ENCODE measurements around the gene ANKDD1A.

The ANKDD1A gene

DNA sequence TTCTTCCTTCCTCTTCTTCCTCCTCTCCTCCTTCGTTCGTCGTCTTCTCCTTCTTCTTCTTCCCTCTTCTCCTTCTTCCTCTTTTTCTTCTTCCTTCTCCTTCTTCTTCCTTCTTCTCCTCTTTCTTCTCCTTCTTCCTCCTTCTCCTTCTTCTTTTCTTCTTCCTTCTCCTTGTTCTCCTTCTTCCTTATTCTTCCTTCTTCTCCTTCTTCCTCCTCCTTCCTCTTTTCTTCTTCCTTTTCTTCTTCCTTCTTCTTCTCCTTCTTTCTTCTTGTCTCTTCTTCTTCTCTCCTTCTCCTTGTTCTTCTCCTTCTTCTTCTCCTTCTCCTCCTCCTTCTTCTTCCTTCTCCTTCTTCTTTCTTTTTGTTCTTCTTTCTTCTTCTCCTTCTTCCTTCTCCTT, 42.7 kb downstream of the ANKDD1A start:
- H3K4me1 ChIP-seq (ENCODE audit: control insufficient read depth in 1 of 2, insufficient read depth in 2 of 2, low read length in 2 of 2): no peaks in the 10 kb centered on the region
- no peak overlapping the region for H3K27ac ChIP-seq (ENCODE audit: low read depth, low read length)
- no peaks in the 10 kb centered on the region for H3K27me3 ChIP-seq (ENCODE audit: control insufficient read depth in 1 of 2, insufficient read depth in 2 of 2, low read length in 2 of 2)
- H3K4me3 ChIP-seq (ENCODE audit: low read depth in 1 of 2, low read length in 2 of 2): no peak overlapping the region
- H3K9me3 ChIP-seq (ENCODE audit: control insufficient read depth in 1 of 2, low read length in 2 of 2): no peaks in the 10 kb centered on the region
- no peak overlapping the region for H3K9ac ChIP-seq (ENCODE audit: low read depth in 1 of 2, low read length in 2 of 2)
- peaks cover 10 to 34% of the 10 kb centered on the region in 2 donors for H3K36me3 ChIP-seq (ENCODE audit: control insufficient read depth in 1 of 2, insufficient read depth in 2 of 2, low read length in 2 of 2)

DNA sequence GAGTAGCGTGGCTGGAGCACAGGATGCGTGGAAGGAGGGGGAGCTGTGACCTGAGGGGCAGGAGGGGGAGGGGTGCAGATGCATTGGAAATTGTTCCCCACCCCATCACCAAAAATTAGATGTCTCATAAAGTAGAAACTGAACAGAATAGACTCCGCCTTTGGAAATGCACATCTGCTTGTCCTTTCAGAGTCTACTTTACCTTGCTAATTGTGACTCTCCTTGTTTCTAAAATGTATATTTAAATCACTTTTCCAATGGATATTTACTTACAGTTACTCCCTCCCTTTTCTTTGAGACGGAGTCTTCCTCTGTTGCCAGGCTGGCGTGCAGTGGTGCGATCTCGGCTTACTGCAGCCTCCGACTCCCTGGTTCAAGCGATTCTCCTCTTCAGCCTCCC, 47.4 kb downstream of the ANKDD1A start:
- H3K27ac ChIP-seq (ENCODE audit: low read depth, low read length): no peak overlapping the region
- peaks cover 30 to 78% of the 10 kb centered on the region in 2 donors for H3K36me3 ChIP-seq (ENCODE audit: control insufficient read depth in 1 of 2, insufficient read depth in 2 of 2, low read length in 2 of 2)
- H3K9ac ChIP-seq (ENCODE audit: low read depth in 1 of 2, low read length in 2 of 2): no peak overlapping the region
- H3K4me1 ChIP-seq (ENCODE audit: control insufficient read depth in 1 of 2, insufficient read depth in 2 of 2, low read length in 2 of 2): no peaks in the 10 kb centered on the region
- no peaks in the 10 kb centered on the region for H3K27me3 ChIP-seq (ENCODE audit: control insufficient read depth in 1 of 2, insufficient read depth in 2 of 2, low read length in 2 of 2)
- no peak overlapping the region for H3K4me3 ChIP-seq (ENCODE audit: low read depth in 1 of 2, low read length in 2 of 2)
- H3K9me3 ChIP-seq (ENCODE audit: control insufficient read depth in 1 of 2, low read length in 2 of 2): no peaks in the 10 kb centered on the region

DNA sequence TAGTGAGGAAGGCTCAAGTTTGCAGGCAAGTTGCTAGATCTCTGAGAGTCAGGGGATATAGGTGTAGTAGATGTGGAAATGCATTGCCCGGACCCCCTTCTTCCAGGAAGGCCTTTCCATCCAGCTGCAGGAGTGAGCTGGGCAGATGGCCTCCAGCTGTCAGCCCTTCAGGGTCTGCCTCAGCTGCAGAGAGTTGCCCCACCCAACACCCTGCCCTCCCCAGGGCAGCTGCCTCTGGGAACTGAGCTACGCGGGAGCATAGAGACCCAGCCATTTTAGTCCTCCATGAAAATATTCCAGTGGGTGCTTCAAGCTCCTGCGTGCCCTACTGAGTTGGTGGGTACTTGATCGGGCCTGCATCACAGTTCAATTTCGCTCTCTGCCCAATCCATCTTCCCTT, 48.5 kb downstream of the ANKDD1A start:
- Histone ChIP-seq H3K36me3 (ENCODE audit: control insufficient read depth in 1 of 2, insufficient read depth in 2 of 2, low read length in 2 of 2) (peaks cover 38 to 85% of the 10 kb centered on the region in 2 donors), H3K27ac (ENCODE audit: low read depth, low read length) (no peak overlapping the region), H3K27me3 (ENCODE audit: control insufficient read depth in 1 of 2, insufficient read depth in 2 of 2, low read length in 2 of 2) (no peaks in the 10 kb centered on the region), H3K9me3 (ENCODE audit: control insufficient read depth in 1 of 2, low read length in 2 of 2) (no peaks in the 10 kb centered on the region), H3K4me3 (ENCODE audit: low read depth in 1 of 2, low read length in 2 of 2) (no peak overlapping the region), H3K9ac (ENCODE audit: low read depth in 1 of 2, low read length in 2 of 2) (no peak overlapping the region), H3K4me1 (ENCODE audit: control insufficient read depth in 1 of 2, insufficient read depth in 2 of 2, low read length in 2 of 2) (no peaks in the 10 kb centered on the region)

DNA sequence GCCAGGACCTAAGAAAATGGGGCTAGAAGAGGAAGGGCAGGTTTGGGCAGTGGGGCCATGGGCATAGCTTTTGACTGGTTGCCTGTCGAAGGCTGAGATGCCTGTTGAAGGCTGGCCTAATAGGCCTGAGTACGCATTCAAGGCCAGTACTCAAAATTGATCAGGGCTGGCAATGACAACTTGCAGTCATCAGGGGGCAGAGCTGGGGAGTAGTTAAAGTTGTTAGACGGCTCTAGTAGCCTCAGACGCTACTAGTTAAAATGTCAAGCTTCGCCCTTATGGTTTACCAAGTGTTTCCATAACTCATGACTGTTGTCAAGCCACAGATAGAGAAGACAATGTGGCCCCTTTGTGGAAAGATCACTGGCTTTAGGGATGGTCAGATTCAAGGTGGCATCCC, 49.3 kb downstream of the ANKDD1A start:
- Histone ChIP-seq H3K36me3 (ENCODE audit: control insufficient read depth in 1 of 2, insufficient read depth in 2 of 2, low read length in 2 of 2) (peaks cover 34 to 82% of the 10 kb centered on the region in 2 donors), H3K4me1 (ENCODE audit: control insufficient read depth in 1 of 2, insufficient read depth in 2 of 2, low read length in 2 of 2) (no peaks in the 10 kb centered on the region), H3K4me3 (ENCODE audit: low read depth in 1 of 2, low read length in 2 of 2) (no peak overlapping the region), H3K9me3 (ENCODE audit: control insufficient read depth in 1 of 2, low read length in 2 of 2) (no peaks in the 10 kb centered on the region), H3K9ac (ENCODE audit: low read depth in 1 of 2, low read length in 2 of 2) (no peak overlapping the region), H3K27ac (ENCODE audit: low read depth, low read length) (no peak overlapping the region), H3K27me3 (ENCODE audit: control insufficient read depth in 1 of 2, insufficient read depth in 2 of 2, low read length in 2 of 2) (no peaks in the 10 kb centered on the region)

DNA sequence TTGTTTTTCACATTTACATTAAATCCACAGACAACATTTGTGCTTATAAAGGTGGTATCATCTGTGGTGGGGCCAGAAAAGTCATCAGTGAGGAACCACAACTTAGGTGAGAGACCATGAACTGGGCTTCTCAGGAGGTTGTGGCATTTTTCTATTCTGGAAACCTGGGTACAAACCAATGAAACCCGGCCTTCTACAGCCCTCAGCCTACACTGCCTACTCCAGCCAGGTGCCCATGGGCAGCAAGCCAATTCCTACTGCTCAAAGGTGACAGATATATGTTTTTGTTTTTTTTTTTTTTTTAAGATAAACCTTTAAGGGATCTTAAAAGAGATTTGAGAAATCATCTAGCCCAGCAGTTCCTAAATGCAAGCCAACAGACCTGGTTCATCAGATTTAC, 57.7 kb downstream of the ANKDD1A start:
- no peak overlapping the region for H3K27ac ChIP-seq (ENCODE audit: low read depth, low read length)
- peaks cover 24 to 68% of the 10 kb centered on the region in 2 donors for H3K36me3 ChIP-seq (ENCODE audit: control insufficient read depth in 1 of 2, insufficient read depth in 2 of 2, low read length in 2 of 2)
- no peak overlapping the region for H3K4me3 ChIP-seq (ENCODE audit: low read depth in 1 of 2, low read length in 2 of 2)
- no peaks in the 10 kb centered on the region for H3K4me1 ChIP-seq (ENCODE audit: control insufficient read depth in 1 of 2, insufficient read depth in 2 of 2, low read length in 2 of 2)
- H3K9me3 ChIP-seq (ENCODE audit: control insufficient read depth in 1 of 2, low read length in 2 of 2): no peaks in the 10 kb centered on the region
- H3K9ac ChIP-seq (ENCODE audit: low read depth in 1 of 2, low read length in 2 of 2): no peak overlapping the region
- no peaks in the 10 kb centered on the region for H3K27me3 ChIP-seq (ENCODE audit: control insufficient read depth in 1 of 2, insufficient read depth in 2 of 2, low read length in 2 of 2)

DNA sequence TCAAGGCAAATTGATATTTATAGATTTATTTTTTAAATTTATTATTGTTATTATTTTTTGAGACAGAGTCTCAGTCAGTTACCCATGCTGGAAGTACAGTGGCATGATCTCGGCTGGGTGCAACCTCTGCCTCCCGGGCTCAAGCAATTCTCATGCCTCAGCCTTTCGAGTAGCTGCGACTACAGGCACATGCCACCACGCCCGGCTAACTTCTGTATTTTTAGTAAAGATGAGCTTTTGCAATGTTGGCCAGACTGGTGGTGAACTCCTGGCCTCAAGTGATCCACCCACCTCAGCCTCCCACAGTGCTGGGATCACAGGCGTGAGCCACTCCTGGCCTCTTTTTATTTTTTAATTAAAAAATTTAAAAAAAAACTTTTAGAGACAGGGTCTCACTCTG, 59.0 kb downstream of the ANKDD1A start:
- Histone ChIP-seq H3K9me3 (ENCODE audit: control insufficient read depth in 1 of 2, low read length in 2 of 2) (no peaks in the 10 kb centered on the region), H3K36me3 (ENCODE audit: control insufficient read depth in 1 of 2, insufficient read depth in 2 of 2, low read length in 2 of 2) (peaks cover 18 to 65% of the 10 kb centered on the region in 2 donors), H3K4me1 (ENCODE audit: control insufficient read depth in 1 of 2, insufficient read depth in 2 of 2, low read length in 2 of 2) (no peaks in the 10 kb centered on the region), H3K9ac (ENCODE audit: low read depth in 1 of 2, low read length in 2 of 2) (no peak overlapping the region), H3K27ac (ENCODE audit: low read depth, low read length) (no peak overlapping the region), H3K27me3 (ENCODE audit: control insufficient read depth in 1 of 2, insufficient read depth in 2 of 2, low read length in 2 of 2) (no peaks in the 10 kb centered on the region), H3K4me3 (ENCODE audit: low read depth in 1 of 2, low read length in 2 of 2) (no peak overlapping the region)

DNA sequence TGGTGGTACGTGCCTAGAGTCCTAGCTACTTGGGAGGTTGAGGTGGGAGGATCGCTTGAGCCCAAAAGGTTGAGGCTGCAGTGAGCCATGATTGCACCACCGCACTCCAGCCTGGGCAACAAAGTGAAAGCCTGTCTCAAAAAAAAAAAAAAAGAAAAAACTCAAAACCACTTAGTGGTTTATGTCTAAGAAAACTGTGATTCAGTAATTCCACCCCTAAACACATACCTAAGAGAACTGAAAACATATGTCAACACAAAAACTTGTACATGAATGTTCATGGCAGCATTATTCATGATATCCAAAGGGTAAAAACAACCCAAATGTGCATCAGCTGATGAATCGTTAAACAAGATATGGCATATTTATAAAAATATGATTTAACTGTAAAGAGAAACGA, 63.7 kb downstream of the ANKDD1A start:
- peaks cover 31 to 66% of the 10 kb centered on the region in 2 donors for H3K36me3 ChIP-seq (ENCODE audit: control insufficient read depth in 1 of 2, insufficient read depth in 2 of 2, low read length in 2 of 2)
- no peak overlapping the region for H3K27ac ChIP-seq (ENCODE audit: low read depth, low read length)
- no peak overlapping the region for H3K4me3 ChIP-seq (ENCODE audit: low read depth in 1 of 2, low read length in 2 of 2)
- H3K9me3 ChIP-seq (ENCODE audit: control insufficient read depth in 1 of 2, low read length in 2 of 2): no peaks in the 10 kb centered on the region
- H3K27me3 ChIP-seq (ENCODE audit: control insufficient read depth in 1 of 2, insufficient read depth in 2 of 2, low read length in 2 of 2): no peaks in the 10 kb centered on the region
- H3K9ac ChIP-seq (ENCODE audit: low read depth in 1 of 2, low read length in 2 of 2): no peak overlapping the region
- H3K4me1 ChIP-seq (ENCODE audit: control insufficient read depth in 1 of 2, insufficient read depth in 2 of 2, low read length in 2 of 2): no peaks in the 10 kb centered on the region

DNA sequence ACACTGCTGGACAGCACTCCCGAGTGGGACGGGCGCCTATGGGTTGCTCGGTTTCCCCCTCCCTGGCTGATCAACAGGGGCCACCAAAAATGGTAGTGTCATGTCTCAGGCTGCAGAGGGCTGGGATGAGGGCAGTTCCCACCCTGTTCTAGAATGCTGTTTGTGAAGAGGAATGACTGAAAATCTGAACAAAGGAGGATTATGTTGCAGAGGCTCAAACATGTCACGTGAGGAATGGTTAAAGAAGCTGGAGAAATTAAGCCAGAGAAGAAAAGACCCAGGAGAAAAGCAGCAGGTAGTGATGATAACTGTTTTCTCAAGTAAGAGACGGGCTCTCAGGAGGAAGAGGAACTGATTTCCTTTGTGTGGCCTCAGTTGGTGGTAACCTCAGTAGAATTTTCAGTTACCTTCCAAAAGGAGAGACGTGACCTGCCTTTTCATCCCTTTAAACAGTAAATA, 67.6 kb downstream of the ANKDD1A start:
- no peaks in the 10 kb centered on the region for H3K27me3 ChIP-seq (ENCODE audit: control insufficient read depth in 1 of 2, insufficient read depth in 2 of 2, low read length in 2 of 2)
- no peak overlapping the region for H3K9ac ChIP-seq (ENCODE audit: low read depth in 1 of 2, low read length in 2 of 2)
- H3K9me3 ChIP-seq (ENCODE audit: control insufficient read depth in 1 of 2, low read length in 2 of 2): no peaks in the 10 kb centered on the region
- no peak overlapping the region for H3K27ac ChIP-seq (ENCODE audit: low read depth, low read length)
- H3K4me3 ChIP-seq (ENCODE audit: low read depth in 1 of 2, low read length in 2 of 2): no peak overlapping the region
- peaks cover 3 to 6% of the 10 kb centered on the region in 2 donors for H3K4me1 ChIP-seq (ENCODE audit: control insufficient read depth in 1 of 2, insufficient read depth in 2 of 2, low read length in 2 of 2)
- H3K36me3 ChIP-seq (ENCODE audit: control insufficient read depth in 1 of 2, insufficient read depth in 2 of 2, low read length in 2 of 2): peaks cover 19 to 45% of the 10 kb centered on the region in 2 donors

DNA sequence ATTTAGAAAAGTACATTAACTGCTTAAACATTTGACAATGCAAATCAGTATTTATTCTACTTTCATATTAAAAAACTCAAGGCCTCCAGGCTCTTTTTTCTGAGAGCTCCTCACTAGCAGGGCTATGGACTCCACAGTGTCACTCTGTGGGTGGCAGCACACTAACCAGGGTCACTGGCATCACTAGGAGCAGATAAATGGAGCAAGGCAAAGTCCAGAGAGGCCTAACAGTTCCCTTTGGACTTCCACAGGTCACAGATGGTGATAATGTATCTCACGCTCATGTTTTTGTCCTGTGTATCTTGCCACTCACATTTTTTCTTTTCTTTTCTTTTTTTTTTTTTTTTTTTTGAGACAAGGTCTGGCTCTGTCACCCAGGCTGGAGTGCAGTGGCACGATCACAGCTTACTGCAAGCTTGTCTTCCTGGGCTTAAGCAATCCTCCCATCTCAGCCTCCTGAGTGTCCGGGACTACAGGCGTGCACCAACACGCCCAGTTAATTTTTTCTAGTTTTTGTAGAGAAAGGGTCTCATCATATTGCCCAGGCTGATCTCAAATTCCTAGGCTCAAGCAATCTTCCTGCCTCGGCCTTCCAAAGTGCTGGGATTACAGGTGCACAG, 70.2 kb downstream of the ANKDD1A start:
- peaks cover 16 to 30% of the 10 kb centered on the region in 2 donors for H3K36me3 ChIP-seq (ENCODE audit: control insufficient read depth in 1 of 2, insufficient read depth in 2 of 2, low read length in 2 of 2)
- H3K9ac ChIP-seq (ENCODE audit: low read depth in 1 of 2, low read length in 2 of 2): no peak overlapping the region
- H3K9me3 ChIP-seq (ENCODE audit: control insufficient read depth in 1 of 2, low read length in 2 of 2): no peaks in the 10 kb centered on the region
- H3K27ac ChIP-seq (ENCODE audit: low read depth, low read length): no peak overlapping the region
- peaks cover 12 to 14% of the 10 kb centered on the region in 2 donors for H3K4me1 ChIP-seq (ENCODE audit: control insufficient read depth in 1 of 2, insufficient read depth in 2 of 2, low read length in 2 of 2)
- no peak overlapping the region for H3K4me3 ChIP-seq (ENCODE audit: low read depth in 1 of 2, low read length in 2 of 2)
- H3K27me3 ChIP-seq (ENCODE audit: control insufficient read depth in 1 of 2, insufficient read depth in 2 of 2, low read length in 2 of 2): no peaks in the 10 kb centered on the region

DNA sequence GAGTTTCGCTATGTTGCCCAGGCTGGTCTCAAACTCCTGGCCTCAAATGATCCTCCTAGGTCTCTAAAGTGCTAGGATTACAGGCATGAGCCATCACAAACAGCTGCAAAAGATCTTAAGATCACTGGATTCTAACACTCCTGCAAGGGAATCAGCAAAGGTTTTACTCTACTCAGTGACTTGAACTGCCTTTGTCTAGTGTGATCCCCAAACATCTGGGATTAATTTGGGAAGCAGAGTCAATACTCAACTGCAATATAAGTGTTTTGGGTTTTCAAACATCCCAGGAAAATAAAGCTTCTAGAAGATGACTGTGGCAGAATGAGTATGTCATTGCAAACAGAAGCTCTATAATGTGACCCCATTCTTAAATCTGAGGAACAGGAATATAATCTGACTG, 70.8 kb downstream of the ANKDD1A start:
- H3K36me3 ChIP-seq (ENCODE audit: control insufficient read depth in 1 of 2, insufficient read depth in 2 of 2, low read length in 2 of 2): peaks cover 16 to 25% of the 10 kb centered on the region in 2 donors
- H3K27me3 ChIP-seq (ENCODE audit: control insufficient read depth in 1 of 2, insufficient read depth in 2 of 2, low read length in 2 of 2): no peaks in the 10 kb centered on the region
- no peak overlapping the region for H3K27ac ChIP-seq (ENCODE audit: low read depth, low read length)
- no peak overlapping the region for H3K9ac ChIP-seq (ENCODE audit: low read depth in 1 of 2, low read length in 2 of 2)
- H3K4me1 ChIP-seq (ENCODE audit: control insufficient read depth in 1 of 2, insufficient read depth in 2 of 2, low read length in 2 of 2): peaks cover 12 to 14% of the 10 kb centered on the region in 2 donors
- no peaks in the 10 kb centered on the region for H3K9me3 ChIP-seq (ENCODE audit: control insufficient read depth in 1 of 2, low read length in 2 of 2)
- H3K4me3 ChIP-seq (ENCODE audit: low read depth in 1 of 2, low read length in 2 of 2): no peak overlapping the region
